ENCODE data around the gene IGSF11. TPM values are rescaled to one million over a fixed set of nuclear protein-coding genes. Genes with fewer than 3 reads are reported as not detected.

The IGSF11 gene
- total and polyA plus RNA-seq, 9 donors = 0.82 to 3.8 (median 1.9) TPM

- no peak for DNase-seq
- Histone ChIP-seq H3K9me3 (replicated peaks; ENCODE audit: control insufficient read depth, low read depth, low read length) (peaks cover 10% of the 10 kb centered on the region), H3K4me1 (ENCODE audit: control insufficient read depth, insufficient read depth, low read length) (no peaks in the 10 kb centered on the region), H3K36me3 (ENCODE audit: control insufficient read depth, insufficient read depth, low read length) (no peaks in the 10 kb centered on the region), H3K4me3 (ENCODE audit: low read length) (no peak overlapping the region), H3K27ac (ENCODE audit: low read length) (no peak overlapping the region), H3K27me3 (ENCODE audit: control insufficient read depth, insufficient read depth, low read length) (no peaks in the 10 kb centered on the region)
- WGBS (ENCODE audit: insufficient coverage) = 90% methylated on average over 4 of the region's 10 CpGs
These were observed 184.0 kb downstream of the IGSF11 start for GRCh38 chr3:118850687-118851086.

Other genes starting within 250 kb of the IGSF11 start
- gene TEX55, start 111.3 kb upstream of the IGSF11 start, total RNA-seq = not detected
- not detected for gene TEX55, start 111.3 kb upstream of the IGSF11 start, polyA plus RNA-seq (ENCODE audit: insufficient read depth in 1 of 8, insufficient read length in 8 of 8, low replicate concordance in 1 of 8)
- gene UPK1B, start 138.8 kb upstream of the IGSF11 start, total RNA-seq = not detected
- gene UPK1B, start 138.8 kb upstream of the IGSF11 start, polyA plus RNA-seq (ENCODE audit: insufficient read depth in 1 of 8, insufficient read length in 8 of 8, low replicate concordance in 1 of 8) = 1 to 10 TPM in 1 of 8 donors, under 1 TPM in 5, not detected in 2; 0.08 to 8.1 (median 0.20) TPM
- gene B4GALT4, start 206.0 kb upstream of the IGSF11 start, total RNA-seq = 11.7 TPM
- gene B4GALT4, start 206.0 kb upstream of the IGSF11 start, polyA plus RNA-seq (ENCODE audit: insufficient read depth in 1 of 8, insufficient read length in 8 of 8, low replicate concordance in 1 of 8) = 10 to 100 TPM in 7 of 8 donors, 1 to 10 TPM in 1; 9.9 to 16.7 (median 11.8) TPM

All from muscle of leg (tissue), 11 donors.